H1 (cell line): ENCODE measurements around the gene INHBB. TPM values are rescaled to one million over a fixed set of nuclear protein-coding genes. Genes with fewer than 3 reads are reported as not detected.

Experiments used
- CTCF ChIA-PET: fragments of 300-600 bp; sonication (Branson Sonifier 250); formaldehyde crosslinking; loops from one replicate; lab custom pipeline; 2021; ENCODE audit not compliant: partially characterized antibody; lab: Charles Lee
- POLR2A ChIA-PET: fragments of 300-600 bp; sonication (Branson Sonifier 250); formaldehyde crosslinking; loops from one replicate; lab custom pipeline; 2021; ENCODE audit warnings: inconsistent platforms; ENCODE audit not compliant: partially characterized antibody; lab: Charles Lee
- DNase-seq, 2 experiments: peaks; one replicate each; pipeline versions ENCODE4 v3.0.0 to v3.0.0-alpha.2; 2010 to 2022; ENCODE audit warnings: low spot score in 2 of 2, low read depth in 1 of 2, mixed read lengths in 1 of 2
- FAIRE-seq: peaks from 2 replicates; lab custom pipeline; 2011; peaks lifted over from hg19 to GRCh38; lab: Jason Lieb, UNC
- H2AFZ ChIP-seq: 2 replicates; pipeline ENCODE4 v1.8.1; 2012; ENCODE audit warnings: low read length, inconsistent platforms
- H2AK5ac ChIP-seq: 2 replicates; pipeline ENCODE4 v1.6.1; 2013; ENCODE audit warnings: low read depth, low read length
- H2BK120ac ChIP-seq: replicated peaks from 2 replicates; pipeline ENCODE3; 2013; ENCODE audit warnings: low read depth, low read length, inconsistent platforms
- H2BK12ac ChIP-seq: 2 replicates; pipeline ENCODE4 v1.6.1; 2013; ENCODE audit warnings: low read depth, low read length
- H2BK15ac ChIP-seq: 2 replicates; pipeline ENCODE4 v1.6.1; 2013; ENCODE audit warnings: low read length
- H2BK20ac ChIP-seq: 2 replicates; pipeline ENCODE4 v1.6.1; 2013; ENCODE audit warnings: low read length
- H2BK5ac ChIP-seq: 2 replicates; pipeline ENCODE4 v1.6.1; 2013; ENCODE audit warnings: low read depth, low read length
- H3K14ac ChIP-seq: 2 replicates; pipeline ENCODE4 v1.6.1; 2013; ENCODE audit warnings: inconsistent platforms; ENCODE audit not compliant: insufficient read length
- H3K18ac ChIP-seq: 2 replicates; pipeline ENCODE4 v1.6.1; 2013; ENCODE audit warnings: low read length; ENCODE audit errors: extremely low read depth
- H3K23ac ChIP-seq: 2 replicates; pipeline ENCODE4 v1.6.1; 2013; ENCODE audit warnings: inconsistent platforms; ENCODE audit not compliant: insufficient read length
- H3K23me2 ChIP-seq: 2 replicates; pipeline ENCODE4 v1.6.1; 2013; ENCODE audit warnings: low read depth, low read length
- H3K27ac ChIP-seq: 2 replicates; pipeline ENCODE4 v1.6.1; 2011; ENCODE audit warnings: low read depth, low read length, inconsistent platforms
- H3K27me3 ChIP-seq, 4 experiments: replicated peaks in 1 of 4; 1 replicate in 1 of 4; 2 replicates in 3 of 4; pipeline versions ENCODE4 v1.6.1 to v1.8.1; 2011 to 2013; ENCODE audit warnings: low read length in 3 of 4, mild to moderate bottlenecking in 3 of 4, inconsistent platforms in 2 of 4, mixed read lengths in 2 of 4, moderate library complexity in 1 of 4; ENCODE audit not compliant: control insufficient read depth in 3 of 4, insufficient read depth in 3 of 4; ENCODE audit errors: extremely low read depth in 1 of 4
- H3K36me3 ChIP-seq, 4 experiments: 2 replicates each; pipeline versions ENCODE4 v1.6.1 to v1.8.1; 2011 to 2013; ENCODE audit warnings: mild to moderate bottlenecking in 4 of 4, low read length in 3 of 4, moderate library complexity in 2 of 4, control low read depth in 1 of 4, inconsistent platforms in 1 of 4; ENCODE audit not compliant: insufficient read depth in 4 of 4, control insufficient read depth in 2 of 4
- H3K4ac ChIP-seq: replicated peaks from 2 replicates; pipeline ENCODE3; 2013; ENCODE audit warnings: low read length, low read depth, mixed read lengths, inconsistent platforms; ENCODE audit not compliant: insufficient read length
- H3K4me1 ChIP-seq, 4 experiments: replicated peaks in 1 of 4; 1 replicate in 1 of 4; 2 replicates in 3 of 4; pipeline versions ENCODE4 v1.6.1 to v1.8.1; 2011 to 2013; ENCODE audit warnings: low read length in 3 of 4, inconsistent platforms in 2 of 4, mixed read lengths in 1 of 4; ENCODE audit not compliant: insufficient read depth in 4 of 4, control insufficient read depth in 3 of 4
- H3K4me2 ChIP-seq, 2 experiments: 2 replicates each; pipeline versions ENCODE4 v1.6.1 to v1.8.1; 2011 to 2013; ENCODE audit warnings: low read depth in 2 of 2, low read length in 2 of 2, control low read depth in 1 of 2, inconsistent platforms in 1 of 2, mild to moderate bottlenecking in 1 of 2; ENCODE audit not compliant: insufficient read depth in 1 of 2
- H3K4me3 ChIP-seq, 4 experiments: fragments of 200-600, 300-600 bp in 1 of 4; sonication (generic), shearing (Covaris generic), sonication (Bioruptor Twin) in 1 of 4; 2 replicates each; pipeline versions ENCODE4 v1.5.1 to v1.8.1; 2011 to 2016; ENCODE audit warnings: low read length in 4 of 4, low read depth in 3 of 4, control low read depth in 2 of 4, inconsistent platforms in 2 of 4, mild to moderate bottlenecking in 2 of 4, mixed read lengths in 1 of 4, moderate library complexity in 1 of 4; ENCODE audit not compliant: insufficient read depth in 2 of 4; ENCODE audit errors: extremely low read depth in 1 of 4
- H3K56ac ChIP-seq: replicated peaks from 2 replicates; pipeline ENCODE3; 2013; ENCODE audit warnings: low read depth, mild to moderate bottlenecking, mixed read lengths, low read length, inconsistent platforms; ENCODE audit not compliant: insufficient read length
- H3K79me1 ChIP-seq: 2 replicates; pipeline ENCODE4 v1.6.1; 2013; ENCODE audit warnings: low read depth, low read length, control low read depth
- H3K79me2 ChIP-seq, 2 experiments: 2 replicates each; pipeline versions ENCODE4 v1.6.1 to v1.8.1; 2012 to 2013; ENCODE audit warnings: low read length in 2 of 2, mild to moderate bottlenecking in 2 of 2, inconsistent platforms in 1 of 2; ENCODE audit not compliant: insufficient read depth in 2 of 2, control insufficient read depth in 1 of 2
- H3K9ac ChIP-seq, 4 experiments: replicated peaks in 1 of 4; 1 replicate in 1 of 4; 2 replicates in 3 of 4; pipeline versions ENCODE4 v1.6.1 to v1.8.1; 2011 to 2013; ENCODE audit warnings: low read depth in 3 of 4, low read length in 3 of 4, control low read depth in 2 of 4, mild to moderate bottlenecking in 2 of 4, moderate library complexity in 2 of 4, inconsistent platforms in 1 of 4; ENCODE audit errors: extremely low read depth in 1 of 4
- H3K9me3 ChIP-seq, 2 experiments: 2 replicates each; pipeline versions ENCODE4 v1.6.1 to v1.8.1; 2012 to 2013; ENCODE audit warnings: mild to moderate bottlenecking in 2 of 2, moderate library complexity in 2 of 2, control low read depth in 1 of 2, inconsistent platforms in 1 of 2, low read depth in 1 of 2, low read length in 1 of 2, mixed read lengths in 1 of 2; ENCODE audit not compliant: insufficient read depth in 2 of 2
- H4K20me1 ChIP-seq, 2 experiments: replicated peaks in 1 of 2; 2 replicates each; pipeline versions ENCODE3 to v1.8.1; 2011 to 2013; ENCODE audit warnings: inconsistent platforms in 2 of 2, low read length in 2 of 2, mild to moderate bottlenecking in 1 of 2; ENCODE audit not compliant: insufficient read depth in 2 of 2, control insufficient read depth in 1 of 2
- H4K5ac ChIP-seq: 2 replicates; pipeline ENCODE4 v1.6.1; 2013; ENCODE audit warnings: low read length, low read depth, mixed read lengths, inconsistent platforms; ENCODE audit not compliant: insufficient read length
- H4K8ac ChIP-seq: 2 replicates; pipeline ENCODE4 v1.8.0; 2013; ENCODE audit warnings: mild to moderate bottlenecking, moderate library complexity, low read length, inconsistent platforms; ENCODE audit not compliant: insufficient read depth; ENCODE audit errors: extremely low read depth
- H4K91ac ChIP-seq: replicated peaks from 2 replicates; pipeline ENCODE3; 2013; ENCODE audit warnings: low read length, mixed read lengths, inconsistent platforms; ENCODE audit not compliant: insufficient read length
- EZH2 ChIP-seq: fragments of 200-600 bp; sonication (generic); IDR thresholded peaks from 2 replicates; pipeline ENCODE4 v1.7.1; 2012; ENCODE audit warnings: low read depth, mild to moderate bottlenecking, moderate library complexity, low read length, inconsistent platforms; ENCODE audit not compliant: severe bottlenecking
- JUN ChIP-seq: IDR thresholded peaks from 2 replicates; pipeline ENCODE4 v1.6.1; 2011; ENCODE audit warnings: low read depth, mild to moderate bottlenecking, improper control_type of control experiment, low read length
- POLR2AphosphoS5 ChIP-seq: IDR thresholded peaks from 2 replicates; pipeline ENCODE4 v1.6.1; 2011; ENCODE audit warnings: low read depth, low read length
- RNF2 ChIP-seq: fragments of 200-900, 300-1000 bp; sonication (generic); IDR thresholded peaks from 2 replicates; pipeline ENCODE4 v1.7.1; 2016; ENCODE audit warnings: borderline replicate concordance, low read depth, mild to moderate bottlenecking, antibody characterized with exemption, low read length; ENCODE audit not compliant: poor library complexity, severe bottlenecking; ENCODE audit errors: missing control alignments
- SIX5 ChIP-seq: IDR thresholded peaks from 2 replicates; pipeline ENCODE4 v1.6.1; 2011; ENCODE audit warnings: mild to moderate bottlenecking, low read depth, low read length
- SP1 ChIP-seq: IDR thresholded peaks from 2 replicates; pipeline ENCODE4 v1.6.1; 2011; ENCODE audit warnings: low read depth, low read length
- SUZ12 ChIP-seq: fragments of 200-600 bp; sonication (generic); IDR thresholded peaks from 2 replicates; pipeline ENCODE4 v1.6.1; 2012; ENCODE audit warnings: mild to moderate bottlenecking, inconsistent platforms, low read length, moderate library complexity, mixed read lengths
- TBP ChIP-seq: IDR thresholded peaks from 2 replicates; pipeline ENCODE4 v1.6.1; 2011; ENCODE audit warnings: low read depth, low read length, improper control_type of control experiment
- TCF12 ChIP-seq: IDR thresholded peaks from 2 replicates; pipeline ENCODE4 v1.6.1; 2011; ENCODE audit warnings: low read depth, mild to moderate bottlenecking, low read length
- ZNF274 ChIP-seq: IDR thresholded peaks from 2 replicates; pipeline ENCODE4 v1.7.0; 2012; ENCODE audit warnings: low read length, borderline replicate concordance; ENCODE audit errors: extremely low read depth
- WGBS, 2 experiments: shearing (Covaris generic) in 1 of 2; methylation state at CpG; one replicate each; pipeline versions ENCODE4 v1.1.6 to v1.1.7; 2013 to 2015; ENCODE audit warnings: low lambda C conversion rate in 2 of 2, mixed read lengths in 2 of 2, inconsistent platforms in 1 of 2, low coverage in 1 of 2, missing lambda C conversion rate in 1 of 2; ENCODE audit not compliant: insufficient replicate concordance in 2 of 2, insufficient coverage in 1 of 2, insufficient read length in 1 of 2; ENCODE audit errors: extremely low coverage in 1 of 2, missing lambda C conversion rate in 1 of 2; 5-methylcytosine and 5-hydroxymethylcytosine counted together
- polyA plus RNA-seq, 7 experiments: library from polyadenylated mRNA; depleted of rRNA in 3 of 7; stranded (reverse) in 5 of 7; unstranded in 2 of 7; fragments of >200 nt in 5 of 7; fragments of 200-250 nt in 2 of 7; gene quantifications; 1 replicate in 5 of 7; 2 replicates in 1 of 7; 4 replicates in 1 of 7; pipeline versions ENCODE4 v1.2.1 to v1.2.3, GENCODE V29; 2011 to 2013; ENCODE audit warnings: missing spikeins in 2 of 7, mixed read lengths in 2 of 7
- total RNA-seq: library from RNA; stranded (reverse); fragmentation: NEBNext Ultra II Directional; extraction: Animal tissue kit (Norgen Biotek cat#: 25700); gene quantifications from 2 replicates; pipeline ENCODE4 v1.2.1, GENCODE V29; 2021
- TF ChIP-seq, protein P1 (sequence below): IDR thresholded peaks from 2 replicates; pipeline ENCODE4 v1.6.1; 2012; ENCODE audit warnings: inconsistent platforms

INHBB gene
- total and polyA plus RNA-seq, 2 of the 8 experiments (the other 6 are each of a cell fraction or from before 2014, with no cell fraction given), result 0.30 to 0.32 TPM

GRCh38 chr2:120346667-120347358, 877 bp downstream of the INHBB start:
- Histone ChIP-seq H3K4me2 (peak overlapping the region; percentile 76 to 98), H2BK120ac (no peak overlapping the region), H3K23ac (no peak overlapping the region), H3K4ac (no peak overlapping the region), H3K27me3 (peaks cover 55 to 96% (median 90%) of the 10 kb centered on the region in 4 experiments), H3K4me1 (peaks cover 11 to 46% (median 26%) of the 10 kb centered on the region in 4 experiments), H3K27ac (no peak overlapping the region), H2BK12ac (peak overlapping the region; percentile 68; the same call in 1 of the 2 replicates), H2BK15ac (no peak overlapping the region; the same call in 1 of the 2 replicates), H3K18ac (peak overlapping the region; percentile 32; the same call in 1 of the 2 replicates), H3K79me1 (no peaks in the 10 kb centered on the region), H4K8ac (peak overlapping the region; percentile 64), H3K79me2 (no peaks in the 10 kb centered on the region), H2BK20ac (no peak overlapping the region), H3K4me3 (peak overlapping the region; percentile 30 to 52 (median 38)), H2AK5ac (no peak overlapping the region), H3K9ac (no peak overlapping the region), H4K5ac (no peak overlapping the region), H3K23me2 (peaks cover 13% of the 10 kb centered on the region; the same call in 1 of the 2 replicates), H3K56ac (no peak overlapping the region), H3K14ac (no peak overlapping the region), H2AFZ (no peak overlapping the region), H2BK5ac (no peak overlapping the region), H4K20me1 (peaks cover 3 to 8% of the 10 kb centered on the region in 2 experiments), H3K9me3 (no peaks in the 10 kb centered on the region), H4K91ac (no peak overlapping the region), H3K36me3 (peaks cover 0 to 19% (median 0%) of the 10 kb centered on the region in 4 experiments; a peak in 2 of 8 replicates)
- TF ChIP-seq POLR2AphosphoS5 (no peak), TCF12 (no peak), EZH2 (peak; percentile 98), TBP (no peak), SP1 (no peak), JUN (no peak), ZNF274 (no peak), SUZ12 (peak; percentile 98), SIX5 (no peak), RNF2 (peak; percentile 66)
- TF ChIP-seq, protein P1, sequence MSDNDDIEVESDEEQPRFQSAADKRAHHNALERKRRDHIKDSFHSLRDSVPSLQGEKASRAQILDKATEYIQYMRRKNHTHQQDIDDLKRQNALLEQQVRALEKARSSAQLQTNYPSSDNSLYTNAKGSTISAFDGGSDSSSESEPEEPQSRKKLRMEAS, result no peak
- CTCF ChIA-PET, result interaction anchor here (0.6 to 9.9 kb wide), 17 partner anchors 11 to 792 kb away, joined by 3 to 118 read pairs (median 3); partner anchors contain the start of gene RALB
- POLR2A ChIA-PET, result interaction anchor here (0.9 to 1.5 kb wide), 2 partner anchors 88 to 728 kb away, joined by 3 to 4 read pairs; no protein-coding TSS in a partner anchor
- DNase-seq, result peak in 1 of 2 experiments; percentile 63
- 6% methylated on average over 35 of the region's 54 CpGs; no CpG with 5 or more reads in 1 of the 2 experiments for WGBS, 2 experiments
- FAIRE-seq, result no peak
